Measurements from ENCODE around the gene MON2. TPM values are rescaled to one million over a fixed set of nuclear protein-coding genes. Genes with fewer than 3 reads are reported as not detected.

The MON2 gene
- total RNA-seq, 1 experiment from 2014 or later, result 17.4 TPM

DNA sequence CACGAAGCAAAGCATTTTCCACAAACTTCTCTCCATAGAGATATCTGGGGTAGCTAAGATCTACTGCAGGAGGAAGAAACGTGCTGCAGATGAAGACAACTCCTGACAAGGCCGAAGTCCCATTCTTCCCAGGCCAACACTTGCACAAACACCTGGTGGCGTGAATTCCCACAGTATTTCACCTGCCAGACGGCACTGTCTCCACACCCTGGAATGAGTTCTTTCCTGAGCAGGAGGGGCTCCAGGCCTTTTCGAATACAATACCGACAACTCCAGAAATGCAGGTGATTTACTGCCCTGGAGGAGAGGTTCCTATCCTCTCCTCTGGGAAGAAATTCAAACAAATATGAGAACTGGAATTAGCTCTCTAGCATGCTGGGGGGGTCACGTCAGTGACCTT is 179.9 kb downstream of the MON2 start:
- Histone ChIP-seq H3K4me1 (replicated peaks) (peaks cover 15% of the 10 kb centered on the region), H3K4me3 (no peak overlapping the region), H3K27ac (no peak overlapping the region), H3K27me3 (replicated peaks) (no peaks in the 10 kb centered on the region), H3K36me3 (no peaks in the 10 kb centered on the region), H3K9me3 (replicated peaks) (no peaks in the 10 kb centered on the region)
- DNase-seq (ENCODE audit: low read depth in 1 of 2, low spot score in 2 of 2), result no peak

DNA sequence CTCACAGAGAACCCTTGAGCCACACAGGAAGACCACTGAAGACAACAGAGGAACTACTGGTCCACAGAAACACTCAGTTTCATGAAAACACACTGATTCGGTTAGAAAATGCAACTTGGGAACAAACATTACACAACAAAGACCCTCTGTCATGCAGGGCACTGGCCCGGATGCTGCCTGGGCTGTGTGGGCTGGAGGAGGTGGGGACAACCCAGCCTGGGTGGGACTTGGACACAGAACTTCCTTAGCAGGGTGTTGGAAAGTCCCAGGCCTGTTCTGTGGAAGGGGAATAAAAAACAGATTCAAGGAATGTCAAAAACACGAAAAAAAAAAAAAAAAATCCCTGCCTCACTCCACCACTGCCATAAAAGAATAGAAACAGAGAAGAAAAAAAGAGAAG is 181.0 kb downstream of the MON2 start:
- Histone ChIP-seq H3K4me1 (replicated peaks) (peaks cover 13% of the 10 kb centered on the region; the same call in 1 of the 2 replicates), H3K27ac (no peak overlapping the region), H3K9me3 (replicated peaks) (no peaks in the 10 kb centered on the region), H3K36me3 (no peaks in the 10 kb centered on the region), H3K27me3 (replicated peaks) (no peaks in the 10 kb centered on the region), H3K4me3 (no peak overlapping the region)
- no peak for DNase-seq (ENCODE audit: low read depth in 1 of 2, low spot score in 2 of 2)

DNA sequence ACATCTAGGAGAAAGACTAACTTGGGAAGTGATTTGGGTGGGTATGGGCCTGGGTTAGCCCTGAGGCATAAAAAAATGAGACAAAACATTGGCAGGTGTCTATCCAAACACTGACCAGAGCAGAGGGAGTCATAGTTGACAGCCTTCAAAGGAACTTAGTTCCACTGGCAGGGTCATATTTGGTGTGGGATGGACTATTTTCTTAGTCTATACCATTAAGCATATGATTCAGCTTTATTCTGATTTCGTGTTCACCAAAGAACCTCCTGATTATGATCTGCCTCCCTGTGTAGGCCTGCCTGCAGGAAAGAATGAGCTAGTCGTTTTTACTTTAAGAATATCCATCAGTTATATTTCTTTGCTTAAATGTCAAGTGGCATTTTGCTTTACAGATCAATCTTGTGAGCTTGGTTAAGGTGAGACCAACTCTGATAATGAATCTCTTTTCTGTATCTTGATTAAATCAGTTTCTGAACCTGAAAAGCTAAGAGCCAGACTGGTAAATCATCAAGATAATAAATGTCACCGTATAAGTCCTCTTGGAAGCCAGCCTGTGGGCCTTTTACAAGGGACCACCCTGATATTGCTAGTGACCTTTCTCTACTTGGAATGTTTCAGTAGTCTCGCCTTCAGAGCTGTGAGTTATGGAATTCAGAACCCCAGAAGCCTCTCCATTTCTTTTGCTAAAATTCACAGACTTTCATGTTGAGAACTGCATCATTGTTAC is 182.9 kb downstream of the MON2 start:
- no peak overlapping the region for H3K27ac ChIP-seq
- H3K27me3 ChIP-seq (replicated peaks), result no peaks in the 10 kb centered on the region
- H3K9me3 ChIP-seq (replicated peaks), result no peaks in the 10 kb centered on the region

More for the DNA sequence above, 182.9 kb downstream of the MON2 start:
- Histone ChIP-seq H3K4me3 (no peak overlapping the region), H3K36me3 (no peaks in the 10 kb centered on the region), H3K4me1 (replicated peaks) (peaks cover 13% of the 10 kb centered on the region; the same call in 1 of the 2 replicates)
- DNase-seq (ENCODE audit: low read depth in 1 of 2, low spot score in 2 of 2), result peak in 1 of 2 experiments; percentile 7

Other genes starting within 250 kb of the MON2 start
- 29.0 and 36.3 TPM in 2 replicates for gene USP15, start 206.4 kb upstream of the MON2 start, total RNA-seq (2014; rRNA removed; shearing (Covaris generic))

Data from SJSA1 (cell line).